ENCODE measurements around the gene RNGTT. TPM values are rescaled to one million over a fixed set of nuclear protein-coding genes. Genes with fewer than 3 reads are reported as not detected.

Gene RNGTT
- total RNA-seq, 1 donor from 2014 or later = 12.3 TPM

DNA sequence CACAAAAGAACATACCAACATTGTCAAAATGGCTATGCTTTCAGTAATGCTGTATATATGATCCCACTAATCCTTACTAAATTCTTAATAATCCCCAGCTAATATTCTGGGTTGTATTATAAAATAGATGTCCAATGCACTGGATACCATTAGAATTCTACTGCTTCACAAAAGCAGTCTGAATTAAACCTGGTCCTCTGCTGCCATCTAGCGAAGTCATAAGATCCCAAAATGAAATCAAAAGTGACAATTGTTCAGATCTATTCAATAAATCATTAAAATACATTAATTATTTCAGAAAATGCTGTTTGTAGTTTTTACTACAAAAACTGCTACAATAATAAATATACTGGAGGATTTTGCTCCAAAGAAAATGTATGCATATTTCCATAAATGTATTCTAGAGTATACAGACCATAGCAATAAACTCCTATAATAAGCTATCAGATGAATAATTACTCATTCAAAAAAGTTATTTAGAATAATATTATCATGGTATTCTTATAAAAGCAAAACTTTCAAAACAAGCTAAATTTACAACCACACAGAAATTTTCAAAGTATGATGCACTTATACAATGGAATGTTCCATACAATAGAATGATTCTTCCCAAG, 92.6 kb downstream of the RNGTT start:
- Histone ChIP-seq H3K27me3 (no peaks in the 10 kb centered on the region), H3K4me1 (no peaks in the 10 kb centered on the region), H3K36me3 (no peaks in the 10 kb centered on the region), H3K9me3 (no peaks in the 10 kb centered on the region), H3K4me3 (no peak overlapping the region), H3K27ac (no peak overlapping the region)
- peak; percentile 65 for ATAC-seq
- no peak for DNase-seq
- intact Hi-C loops (cut with DNase I) = no loop called here
- TF ChIP-seq, protein P1, sequence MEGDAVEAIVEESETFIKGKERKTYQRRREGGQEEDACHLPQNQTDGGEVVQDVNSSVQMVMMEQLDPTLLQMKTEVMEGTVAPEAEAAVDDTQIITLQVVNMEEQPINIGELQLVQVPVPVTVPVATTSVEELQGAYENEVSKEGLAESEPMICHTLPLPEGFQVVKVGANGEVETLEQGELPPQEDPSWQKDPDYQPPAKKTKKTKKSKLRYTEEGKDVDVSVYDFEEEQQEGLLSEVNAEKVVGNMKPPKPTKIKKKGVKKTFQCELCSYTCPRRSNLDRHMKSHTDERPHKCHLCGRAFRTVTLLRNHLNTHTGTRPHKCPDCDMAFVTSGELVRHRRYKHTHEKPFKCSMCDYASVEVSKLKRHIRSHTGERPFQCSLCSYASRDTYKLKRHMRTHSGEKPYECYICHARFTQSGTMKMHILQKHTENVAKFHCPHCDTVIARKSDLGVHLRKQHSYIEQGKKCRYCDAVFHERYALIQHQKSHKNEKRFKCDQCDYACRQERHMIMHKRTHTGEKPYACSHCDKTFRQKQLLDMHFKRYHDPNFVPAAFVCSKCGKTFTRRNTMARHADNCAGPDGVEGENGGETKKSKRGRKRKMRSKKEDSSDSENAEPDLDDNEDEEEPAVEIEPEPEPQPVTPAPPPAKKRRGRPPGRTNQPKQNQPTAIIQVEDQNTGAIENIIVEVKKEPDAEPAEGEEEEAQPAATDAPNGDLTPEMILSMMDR (IDR thresholded peaks at IDR 0.05) = peak; percentile 70

DNA sequence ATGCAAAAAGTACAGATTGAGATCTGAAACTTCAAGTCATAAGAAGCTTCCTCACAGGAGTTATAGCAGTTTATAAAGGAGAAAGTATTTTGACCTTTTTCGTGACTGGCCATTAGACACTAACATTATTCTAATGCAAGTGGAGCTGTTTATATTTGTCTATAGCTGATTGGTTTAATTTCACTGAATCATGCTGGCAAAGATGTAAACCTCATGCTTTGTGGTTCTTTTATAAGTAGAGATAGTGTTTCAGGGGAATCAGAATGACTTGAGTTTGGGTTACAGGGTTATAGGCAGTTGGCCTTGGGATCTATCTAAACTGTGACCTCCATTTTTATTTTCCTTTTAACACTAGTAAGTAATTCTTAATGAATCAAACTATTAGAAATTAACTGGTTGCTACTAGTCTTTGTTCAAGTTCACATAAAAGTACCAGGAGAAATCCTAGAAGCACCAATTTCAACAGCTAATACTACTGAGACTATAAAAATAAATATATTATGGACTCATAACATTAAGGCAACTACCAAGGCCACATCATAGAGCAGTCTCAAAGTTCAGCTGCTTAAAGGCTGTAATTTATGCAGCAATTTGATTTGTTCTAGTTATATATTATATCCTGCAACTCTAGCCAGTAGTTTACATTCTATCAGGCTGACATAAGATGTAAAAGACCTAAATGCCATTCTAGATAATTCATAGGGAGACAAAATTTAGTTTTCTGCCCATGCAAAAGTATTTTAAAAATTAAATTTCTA, 94.0 kb downstream of the RNGTT start:
- no peak overlapping the region for H3K27ac ChIP-seq
- no peaks in the 10 kb centered on the region for H3K9me3 ChIP-seq
- H3K4me1 ChIP-seq = no peaks in the 10 kb centered on the region
- no peaks in the 10 kb centered on the region for H3K36me3 ChIP-seq
- H3K27me3 ChIP-seq = no peaks in the 10 kb centered on the region
- TF ChIP-seq, protein P1 (IDR thresholded peaks at IDR 0.05) = no peak
- intact Hi-C loops (cut with DNase I) = no loop called here
- DNase-seq (no peak), ATAC-seq (no peak)
- H3K4me3 ChIP-seq = no peak overlapping the region

DNA sequence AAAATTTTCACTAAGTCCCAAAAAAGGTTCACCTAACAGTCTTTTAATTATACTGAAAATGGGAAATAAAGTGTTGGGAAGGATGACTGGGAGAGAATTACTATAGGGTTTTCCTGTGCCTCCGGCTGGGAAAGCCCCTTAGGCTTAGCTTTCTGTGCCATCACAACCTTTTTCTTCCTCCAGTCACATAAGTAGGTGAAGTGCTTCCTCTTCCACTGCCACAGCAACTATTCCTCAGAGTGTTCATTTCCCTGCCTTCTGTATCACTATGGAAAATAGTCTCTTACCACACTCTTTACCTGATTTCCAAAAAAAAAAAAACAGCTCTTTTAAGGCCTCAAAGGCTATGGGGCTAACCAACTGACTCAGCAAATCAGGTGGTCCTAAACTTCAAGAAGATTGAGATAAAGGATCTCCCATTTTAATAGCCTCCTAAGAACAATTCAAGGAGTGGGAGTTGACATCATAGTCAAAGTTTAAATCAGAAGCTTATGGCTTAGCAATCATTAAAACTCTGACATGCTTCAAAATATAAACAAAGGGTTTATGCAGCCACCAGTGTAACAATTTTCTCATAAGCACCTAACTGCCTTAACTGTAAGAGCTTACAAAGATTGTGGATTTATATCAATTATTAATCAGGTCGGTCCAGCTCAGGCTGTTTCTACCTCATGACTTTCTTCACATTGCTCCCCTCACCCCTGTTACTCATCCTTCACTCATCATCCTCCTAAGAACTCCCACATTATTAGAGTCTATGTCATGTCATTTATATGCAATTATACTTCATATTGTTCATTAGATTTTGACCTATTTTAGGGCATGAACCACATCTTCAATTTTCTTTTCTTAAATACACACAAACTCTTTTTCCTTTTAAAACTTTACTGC, 95.3 kb downstream of the RNGTT start:
- no peak overlapping the region for H3K4me3 ChIP-seq
- no peaks in the 10 kb centered on the region for H3K9me3 ChIP-seq
- no peak for DNase-seq
- ATAC-seq = no peak
- no peaks in the 10 kb centered on the region for H3K36me3 ChIP-seq
- intact Hi-C loops (cut with DNase I) = no loop called here
- TF ChIP-seq, protein P1 (IDR thresholded peaks at IDR 0.05) = no peak
- no peaks in the 10 kb centered on the region for H3K4me1 ChIP-seq
- H3K27me3 ChIP-seq = no peaks in the 10 kb centered on the region
- no peak overlapping the region for H3K27ac ChIP-seq

DNA sequence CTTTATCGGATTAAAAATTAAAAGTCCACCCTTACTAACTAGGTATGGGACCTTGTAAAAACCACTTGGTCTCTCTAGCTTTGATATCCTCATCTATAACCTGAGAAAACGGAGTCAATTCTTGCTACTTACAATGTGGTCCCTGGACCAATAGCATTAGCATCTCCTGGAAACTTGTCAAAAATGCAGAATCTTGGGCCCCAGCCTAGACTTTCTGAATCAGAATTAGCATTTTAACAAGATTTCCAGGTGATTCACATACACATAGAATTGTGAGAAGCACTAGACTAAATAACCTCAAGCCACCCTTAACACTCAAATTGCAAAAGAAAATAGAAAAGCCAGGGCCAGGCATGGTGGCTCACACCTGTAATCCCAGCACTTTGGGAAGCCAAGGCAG, 96.6 kb downstream of the RNGTT start:
- no peak for ATAC-seq
- DNase-seq = no peak
- H3K27ac ChIP-seq = no peak overlapping the region
- H3K27me3 ChIP-seq = no peaks in the 10 kb centered on the region
- TF ChIP-seq, protein P1 (IDR thresholded peaks at IDR 0.05) = no peak
- no peaks in the 10 kb centered on the region for H3K36me3 ChIP-seq
- intact Hi-C loops (cut with DNase I) = no loop called here
- no peaks in the 10 kb centered on the region for H3K9me3 ChIP-seq
- no peaks in the 10 kb centered on the region for H3K4me1 ChIP-seq
- no peak overlapping the region for H3K4me3 ChIP-seq

DNA sequence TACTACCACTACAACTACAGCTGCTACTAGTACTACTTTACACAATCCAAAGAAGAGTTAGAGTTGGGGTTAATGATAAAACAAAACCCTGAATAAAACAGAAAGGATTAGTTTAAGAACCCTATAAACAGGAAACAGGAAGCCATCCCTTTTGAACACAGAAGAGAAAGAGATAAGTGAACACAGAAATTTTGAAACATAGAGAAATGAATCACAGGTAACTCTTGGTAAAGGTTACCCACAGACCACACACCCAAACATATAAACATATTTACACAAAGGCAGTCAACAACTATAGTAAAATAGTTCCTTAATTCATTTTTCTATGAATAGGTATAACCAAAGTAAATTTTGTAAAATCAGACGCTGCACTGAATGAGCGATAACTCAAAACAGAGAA, 98.1 kb downstream of the RNGTT start:
- no peak overlapping the region for H3K4me3 ChIP-seq
- H3K9me3 ChIP-seq = no peaks in the 10 kb centered on the region
- H3K27ac ChIP-seq = no peak overlapping the region
- DNase-seq (no peak), ATAC-seq (no peak)
- intact Hi-C loops (cut with DNase I) = no loop called here
- H3K4me1 ChIP-seq = no peaks in the 10 kb centered on the region
- TF ChIP-seq, protein P1 (IDR thresholded peaks at IDR 0.05) = no peak
- no peaks in the 10 kb centered on the region for H3K36me3 ChIP-seq
- no peaks in the 10 kb centered on the region for H3K27me3 ChIP-seq
